GM18498 (cell line): ENCODE measurements around the gene EDC3.

ENCODE experiments used
- ATAC-seq: cut with Tn5 transposase; IDR thresholded peaks from one replicate; pipeline ENCODE4 v1.9.1; 2021; ENCODE audit warnings: mild to moderate bottlenecking, moderate library complexity; ENCODE audit not compliant: unreplicated experiment

The EDC3 gene

DNA sequence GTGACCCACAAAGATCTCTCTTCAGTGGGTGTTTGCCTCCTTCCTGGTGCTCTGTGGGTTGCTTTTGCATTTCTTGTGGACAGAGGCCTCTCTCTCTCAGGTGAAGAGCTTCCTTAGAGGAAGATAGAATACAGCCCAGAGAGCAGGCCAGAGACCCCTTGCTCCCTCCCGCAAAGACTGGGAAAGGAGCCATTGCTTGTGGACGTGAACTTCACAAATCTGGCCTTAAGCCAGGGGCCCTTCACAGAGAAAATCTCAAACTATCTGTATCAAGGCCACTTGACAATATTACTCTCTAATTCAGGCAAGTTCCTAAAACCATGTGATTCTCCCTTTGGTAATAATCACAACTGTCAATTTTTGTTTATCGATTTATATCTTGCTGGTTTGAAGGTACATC, 110.6 kb downstream of the EDC3 start:
- no peak for ATAC-seq

DNA sequence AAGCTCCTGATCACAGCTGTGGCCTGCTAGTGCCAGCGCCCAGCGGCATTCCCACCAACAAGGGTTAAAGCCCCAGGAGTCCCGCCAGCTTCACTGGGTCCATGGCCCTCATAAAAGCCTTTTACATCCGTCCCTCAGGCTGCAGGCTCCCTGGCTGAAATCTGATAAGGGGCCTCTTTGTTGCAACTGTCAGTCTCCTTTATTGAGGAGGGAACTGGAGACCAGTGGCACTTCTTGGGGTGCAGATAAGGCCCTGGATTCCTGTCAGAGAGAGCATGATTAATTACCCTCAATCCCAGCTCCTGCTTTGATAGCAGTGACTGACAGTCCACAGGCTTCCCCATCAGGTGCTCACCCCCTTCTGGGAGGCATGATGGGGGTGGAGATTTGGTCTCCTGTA, 111.0 kb downstream of the EDC3 start:
- ATAC-seq = no peak

- ATAC-seq = no peak
These were observed 111.6 kb downstream of the EDC3 start for GRCh38 chr15:74584204-74584603.
